A549 (cell line): Measurements from ENCODE around the gene OPHN1. TPM values are rescaled to one million over a fixed set of nuclear protein-coding genes. Genes with fewer than 3 reads are reported as not detected.

Source experiments
- ATAC-seq, 2 experiments: fragments of 200-7000 bp in 1 of 2; fragments of >200 bp in 1 of 2; cut with Nextera tagmentation in 1 of 2; cut with Tn5 transposase in 1 of 2; 3 replicates each; pipeline versions ENCODE4 v1.8.0 to v1.9.1; 2018 to 2020; ENCODE audit warnings: mild to moderate bottlenecking in 1 of 2, moderate library complexity in 1 of 2
- CTCF ChIA-PET: fragments of 300-600 bp; sonication (Branson Sonifier 250); formaldehyde crosslinking; extraction: SDS; loops from one replicate; lab custom pipeline; 2021; ENCODE audit warnings: antibody characterized with exemption, inconsistent platforms; lab: Yijun Ruan, JAX
- POLR2A ChIA-PET: fragments of 350-600 bp; formaldehyde crosslinking; extraction: SDS; loops from one replicate; lab custom pipeline; 2021; ENCODE audit warnings: antibody characterized with exemption, inconsistent platforms; lab: Yijun Ruan, JAX
- DNase-seq, 2 experiments: peaks; one replicate each; pipeline versions ENCODE4 v3.0.0 to v3.0.0-alpha.2; 2011 to 2016; ENCODE audit warnings: low read depth in 1 of 2, low spot score in 1 of 2
- FAIRE-seq: peaks from 2 replicates; lab custom pipeline; 2011; peaks lifted over from hg19 to GRCh38; lab: Jason Lieb, UNC
- H3K27ac ChIP-seq, 2 experiments: fragments of >200 bp; sonication (Bioruptor Twin); formaldehyde crosslinking; 3 replicates each; pipeline ENCODE4 v1.5.1; 2016 to 2017
- H3K4me1 ChIP-seq: fragments of >200 bp; sonication (Bioruptor Twin); formaldehyde crosslinking; 3 replicates; pipeline ENCODE4 v1.6.1; 2016
- H3K4me2 ChIP-seq: fragments of >200 bp; sonication (Bioruptor Twin); formaldehyde crosslinking; 3 replicates; pipeline ENCODE4 v1.6.1; 2016
- H3K4me3 ChIP-seq: fragments of >200 bp; sonication (Bioruptor Twin); formaldehyde crosslinking; 3 replicates; pipeline ENCODE4 v1.5.1; 2016
- H3K9me3 ChIP-seq: fragments of >200 bp; sonication (Bioruptor Twin); formaldehyde crosslinking; 3 replicates; pipeline ENCODE4 v1.6.1; 2016
- CBX2 ChIP-seq: fragments of 200-600 bp; sonication (generic); IDR thresholded peaks from 2 replicates; pipeline ENCODE4 v1.6.1; 2016; ENCODE audit warnings: low read depth, mild to moderate bottlenecking, borderline replicate concordance
- CHD2 ChIP-seq: fragments of 150-350 bp; IDR thresholded peaks from 2 replicates; pipeline ENCODE4 v1.6.1; 2014; ENCODE audit warnings: low read length; ENCODE audit not compliant: partially characterized antibody
- CHD4 ChIP-seq: fragments of 200-600 bp; sonication (generic); IDR thresholded peaks from 2 replicates; pipeline ENCODE4 v1.6.1; 2016; ENCODE audit warnings: antibody characterized with exemption, mild to moderate bottlenecking, borderline replicate concordance
- ESRRA ChIP-seq: fragments of 150-350 bp; IDR thresholded peaks from 2 replicates; pipeline ENCODE4 v1.6.1; 2014; ENCODE audit warnings: mild to moderate bottlenecking, low read length, borderline replicate concordance
- FOSB ChIP-seq: fragments of 250-450 bp; sonication (Bioruptor Pico); IDR thresholded peaks from 2 replicates; pipeline ENCODE4 v1.5.0; 2020; ENCODE audit warnings: mild to moderate bottlenecking, moderate library complexity
- FOSL2 ChIP-seq, 2 experiments: fragments of 450-650 bp in 1 of 2; fragments of >200 bp in 1 of 2; sonication (Bioruptor Twin) in 1 of 2; formaldehyde crosslinking; IDR thresholded peaks; 2 replicates each; pipeline versions ENCODE4 v1.5.0 to v1.6.1; 2016 to 2020; ENCODE audit warnings: mild to moderate bottlenecking in 1 of 2, moderate library complexity in 1 of 2
- FOXS1 ChIP-seq: fragments of 250-450 bp; sonication (Bioruptor Pico); IDR thresholded peaks from 2 replicates; pipeline ENCODE4 v1.5.0; 2020; ENCODE audit warnings: mild to moderate bottlenecking, moderate library complexity
- HDAC2 ChIP-seq: fragments of 200-600 bp; sonication (generic); IDR thresholded peaks from 2 replicates; pipeline ENCODE4 v1.6.1; 2016
- HOXB5 ChIP-seq: fragments of 250-450 bp; sonication (Bioruptor Pico); IDR thresholded peaks from 2 replicates; pipeline ENCODE4 v1.5.0; 2020; ENCODE audit warnings: mild to moderate bottlenecking, moderate library complexity
- JUN ChIP-seq, 2 experiments: fragments of >200 bp; sonication (Bioruptor Twin); formaldehyde crosslinking; IDR thresholded peaks; 2 replicates in 1 of 2; 3 replicates in 1 of 2; pipeline ENCODE4 v1.6.1; 2016 to 2017
- JUNB ChIP-seq: fragments of >200 bp; sonication (Bioruptor Twin); formaldehyde crosslinking; IDR thresholded peaks from 2 replicates; pipeline ENCODE4 v1.6.1; 2016
- KDM1A ChIP-seq: fragments of 200-600 bp; sonication (generic); IDR thresholded peaks from 2 replicates; pipeline ENCODE4 v1.6.1; 2016; ENCODE audit warnings: low read depth, mild to moderate bottlenecking
- MYC ChIP-seq: IDR thresholded peaks from 2 replicates; pipeline ENCODE4 v1.6.1; 2012; ENCODE audit warnings: mild to moderate bottlenecking, inconsistent platforms, low read length, improper control_type of control experiment, borderline replicate concordance
- NR3C1 ChIP-seq: fragments of >200 bp; sonication (Bioruptor Twin); formaldehyde crosslinking; IDR thresholded peaks from 3 replicates; pipeline ENCODE4 v1.6.1; 2017
- POLR2A ChIP-seq: IDR thresholded peaks from 2 replicates; pipeline ENCODE4 v1.6.1; 2012; ENCODE audit warnings: mild to moderate bottlenecking, low read length
- RAD21 ChIP-seq, 2 experiments: fragments of >200 bp in 1 of 2; sonication (Bioruptor Twin) in 1 of 2; formaldehyde crosslinking in 1 of 2; IDR thresholded peaks in 1 of 2; conservative IDR thresholded peaks in 1 of 2; 2 replicates in 1 of 2; 3 replicates in 1 of 2; pipeline ENCODE4 v1.6.1; 2012 to 2018; ENCODE audit warnings: inconsistent platforms in 1 of 2
- RFX5 ChIP-seq: fragments of 450-650 bp; IDR thresholded peaks from 2 replicates; pipeline ENCODE4 v1.7.1; 2014; ENCODE audit warnings: antibody characterized with exemption, mild to moderate bottlenecking, moderate library complexity
- RNF2 ChIP-seq: fragments of 200-600 bp; sonication (generic); IDR thresholded peaks from 2 replicates; pipeline ENCODE4 v1.6.1; 2016; ENCODE audit warnings: low read depth, mild to moderate bottlenecking, antibody characterized with exemption, moderate library complexity, borderline replicate concordance
- SREBF2 ChIP-seq: fragments of 450-650 bp; IDR thresholded peaks from 2 replicates; pipeline ENCODE4 v1.6.1; 2014; ENCODE audit warnings: mild to moderate bottlenecking, moderate library complexity
- TFCP2L1 ChIP-seq: fragments of 250-450 bp; sonication (Bioruptor Pico); IDR thresholded peaks from 2 replicates; pipeline ENCODE4 v1.5.0; 2021; ENCODE audit warnings: mild to moderate bottlenecking
- TP53 ChIP-seq: fragments of 250-450 bp; sonication (Bioruptor Pico); IDR thresholded peaks from 2 replicates; pipeline ENCODE4 v1.5.0; 2021; ENCODE audit warnings: mild to moderate bottlenecking, moderate library complexity
- ZC3H11A ChIP-seq: fragments of 450-650 bp; IDR thresholded peaks from 2 replicates; pipeline ENCODE4 v1.6.1; 2014; ENCODE audit warnings: antibody characterized with exemption, mild to moderate bottlenecking
- WGBS: methylation state at CpG from one replicate; pipeline ENCODE4 v1.1.6; 2017; ENCODE audit errors: missing lambda C conversion rate; 5-methylcytosine and 5-hydroxymethylcytosine counted together
- polyA plus RNA-seq, 4 experiments: library from polyadenylated mRNA; depleted of rRNA in 3 of 4; stranded (reverse); fragments of >200 nt; fragmentation: RNase III in 1 of 4; extraction: RNeasy Plus Mini Kit Qiagen cat#74134 plus additional on column Dnase treatment in 1 of 4; gene quantifications; 2 replicates in 3 of 4; 3 replicates in 1 of 4; pipeline ENCODE4 v1.2.3, GENCODE V29; 2011 to 2017
- TF ChIP-seq, protein P1 (sequence below): fragments of 200-600 bp; sonication (generic); IDR thresholded peaks from 2 replicates; pipeline ENCODE4 v1.6.1; 2016; ENCODE audit warnings: antibody characterized with exemption, mild to moderate bottlenecking, moderate library complexity
- TF ChIP-seq, protein P2 (sequence below): fragments of >200 bp; sonication (Bioruptor Twin); formaldehyde crosslinking; IDR thresholded peaks from 3 replicates; pipeline ENCODE4 v1.5.1; 2016
- TF ChIP-seq, protein P3 (sequence below): IDR thresholded peaks from 2 replicates; pipeline ENCODE4 v1.6.1; 2012
- TF ChIP-seq, protein P4 (sequence below): fragments of 250-450 bp; sonication (Bioruptor Pico); IDR thresholded peaks from 2 replicates; pipeline ENCODE4 v1.5.0; 2020; ENCODE audit warnings: low read depth, mild to moderate bottlenecking, moderate library complexity
- TF ChIP-seq, protein P5 (sequence below): fragments of >200 bp; sonication (Bioruptor Twin); formaldehyde crosslinking; IDR thresholded peaks from 2 replicates; pipeline ENCODE4 v1.6.1; 2016

Gene OPHN1
- polyA plus RNA-seq, 2 of the 4 experiments (the other 2 are of a cell fraction): 2.0 to 5.7 TPM

DNA sequence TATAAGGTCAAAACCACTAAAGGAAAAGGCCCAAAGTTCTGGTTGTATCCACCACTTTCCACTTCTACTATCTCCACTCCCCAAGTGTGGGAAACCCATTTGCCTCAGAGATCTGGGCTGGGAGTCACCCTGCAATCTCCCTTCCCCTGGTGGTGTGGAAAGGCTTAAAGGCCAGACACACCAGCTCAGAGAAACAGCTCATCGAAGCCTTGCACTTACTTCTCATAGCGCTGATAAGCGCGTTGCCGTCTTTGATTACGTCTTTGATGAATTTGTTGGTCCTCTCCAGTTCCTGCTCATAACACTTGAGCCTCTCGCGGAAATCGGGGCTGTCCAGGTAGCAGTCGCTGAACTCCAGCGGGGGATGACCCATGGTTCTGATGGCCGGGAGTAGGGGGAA, 647 bp downstream of the OPHN1 start:
- peak overlapping the region; percentile 60 for H3K4me3 ChIP-seq
- WGBS: 57% methylated on average over 12 of the region's 12 CpGs
- H3K9me3 ChIP-seq: no peaks in the 10 kb centered on the region
- ATAC-seq (peak in 1 of 2 experiments; percentile 12; a peak in 1 of 6 replicates), FAIRE-seq (no peak), DNase-seq (peak in 1 of 2 experiments; percentile 18)
- CTCF ChIA-PET: interaction anchor here (1.1 kb wide), 1 partner anchor 10 kb away, joined by 3 read pairs; no protein-coding TSS in a partner anchor
- peak overlapping the region; percentile 81 to 93 for H3K27ac ChIP-seq
- POLR2A ChIA-PET: interaction anchor here (1.2 to 1.6 kb wide), 2 partner anchors 58 to 66 kb away, joined by 5 to 6 read pairs; partner anchors contain the start of gene YIPF6
- H3K4me2 ChIP-seq: peak overlapping the region; percentile 89
- peaks cover 23% of the 10 kb centered on the region for H3K4me1 ChIP-seq
- TF ChIP-seq ZC3H11A (no peak), CBX2 (no peak), HOXB5 (CRISPR knock-in tag) (no peak), POLR2A (no peak), NR3C1 (no peak), HDAC2 (no peak), TP53 (CRISPR knock-in tag) (no peak), RAD21 (conservative IDR thresholded peaks at IDR 0.05 in 1 of 2, IDR thresholded peaks at IDR 0.05 in 1 of 2) (no peak), RFX5 (no peak), TFCP2L1 (CRISPR knock-in tag) (no peak), CHD2 (no peak), MYC (no peak), RNF2 (no peak), ESRRA (no peak), SREBF2 (no peak)
- TF ChIP-seq, protein P1, sequence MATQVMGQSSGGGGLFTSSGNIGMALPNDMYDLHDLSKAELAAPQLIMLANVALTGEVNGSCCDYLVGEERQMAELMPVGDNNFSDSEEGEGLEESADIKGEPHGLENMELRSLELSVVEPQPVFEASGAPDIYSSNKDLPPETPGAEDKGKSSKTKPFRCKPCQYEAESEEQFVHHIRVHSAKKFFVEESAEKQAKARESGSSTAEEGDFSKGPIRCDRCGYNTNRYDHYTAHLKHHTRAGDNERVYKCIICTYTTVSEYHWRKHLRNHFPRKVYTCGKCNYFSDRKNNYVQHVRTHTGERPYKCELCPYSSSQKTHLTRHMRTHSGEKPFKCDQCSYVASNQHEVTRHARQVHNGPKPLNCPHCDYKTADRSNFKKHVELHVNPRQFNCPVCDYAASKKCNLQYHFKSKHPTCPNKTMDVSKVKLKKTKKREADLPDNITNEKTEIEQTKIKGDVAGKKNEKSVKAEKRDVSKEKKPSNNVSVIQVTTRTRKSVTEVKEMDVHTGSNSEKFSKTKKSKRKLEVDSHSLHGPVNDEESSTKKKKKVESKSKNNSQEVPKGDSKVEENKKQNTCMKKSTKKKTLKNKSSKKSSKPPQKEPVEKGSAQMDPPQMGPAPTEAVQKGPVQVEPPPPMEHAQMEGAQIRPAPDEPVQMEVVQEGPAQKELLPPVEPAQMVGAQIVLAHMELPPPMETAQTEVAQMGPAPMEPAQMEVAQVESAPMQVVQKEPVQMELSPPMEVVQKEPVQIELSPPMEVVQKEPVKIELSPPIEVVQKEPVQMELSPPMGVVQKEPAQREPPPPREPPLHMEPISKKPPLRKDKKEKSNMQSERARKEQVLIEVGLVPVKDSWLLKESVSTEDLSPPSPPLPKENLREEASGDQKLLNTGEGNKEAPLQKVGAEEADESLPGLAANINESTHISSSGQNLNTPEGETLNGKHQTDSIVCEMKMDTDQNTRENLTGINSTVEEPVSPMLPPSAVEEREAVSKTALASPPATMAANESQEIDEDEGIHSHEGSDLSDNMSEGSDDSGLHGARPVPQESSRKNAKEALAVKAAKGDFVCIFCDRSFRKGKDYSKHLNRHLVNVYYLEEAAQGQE: no peak
- TF ChIP-seq, protein P2, sequence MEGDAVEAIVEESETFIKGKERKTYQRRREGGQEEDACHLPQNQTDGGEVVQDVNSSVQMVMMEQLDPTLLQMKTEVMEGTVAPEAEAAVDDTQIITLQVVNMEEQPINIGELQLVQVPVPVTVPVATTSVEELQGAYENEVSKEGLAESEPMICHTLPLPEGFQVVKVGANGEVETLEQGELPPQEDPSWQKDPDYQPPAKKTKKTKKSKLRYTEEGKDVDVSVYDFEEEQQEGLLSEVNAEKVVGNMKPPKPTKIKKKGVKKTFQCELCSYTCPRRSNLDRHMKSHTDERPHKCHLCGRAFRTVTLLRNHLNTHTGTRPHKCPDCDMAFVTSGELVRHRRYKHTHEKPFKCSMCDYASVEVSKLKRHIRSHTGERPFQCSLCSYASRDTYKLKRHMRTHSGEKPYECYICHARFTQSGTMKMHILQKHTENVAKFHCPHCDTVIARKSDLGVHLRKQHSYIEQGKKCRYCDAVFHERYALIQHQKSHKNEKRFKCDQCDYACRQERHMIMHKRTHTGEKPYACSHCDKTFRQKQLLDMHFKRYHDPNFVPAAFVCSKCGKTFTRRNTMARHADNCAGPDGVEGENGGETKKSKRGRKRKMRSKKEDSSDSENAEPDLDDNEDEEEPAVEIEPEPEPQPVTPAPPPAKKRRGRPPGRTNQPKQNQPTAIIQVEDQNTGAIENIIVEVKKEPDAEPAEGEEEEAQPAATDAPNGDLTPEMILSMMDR: no peak
- TF ChIP-seq, protein P3, sequence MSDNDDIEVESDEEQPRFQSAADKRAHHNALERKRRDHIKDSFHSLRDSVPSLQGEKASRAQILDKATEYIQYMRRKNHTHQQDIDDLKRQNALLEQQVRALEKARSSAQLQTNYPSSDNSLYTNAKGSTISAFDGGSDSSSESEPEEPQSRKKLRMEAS: no peak
- TF ChIP-seq, protein P4, sequence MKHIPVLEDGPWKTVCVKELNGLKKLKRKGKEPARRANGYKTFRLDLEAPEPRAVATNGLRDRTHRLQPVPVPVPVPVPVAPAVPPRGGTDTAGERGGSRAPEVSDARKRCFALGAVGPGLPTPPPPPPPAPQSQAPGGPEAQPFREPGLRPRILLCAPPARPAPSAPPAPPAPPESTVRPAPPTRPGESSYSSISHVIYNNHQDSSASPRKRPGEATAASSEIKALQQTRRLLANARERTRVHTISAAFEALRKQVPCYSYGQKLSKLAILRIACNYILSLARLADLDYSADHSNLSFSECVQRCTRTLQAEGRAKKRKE (CRISPR knock-in tag): no peak
- TF ChIP-seq, all 56 proteins: peak for 0

DNA sequence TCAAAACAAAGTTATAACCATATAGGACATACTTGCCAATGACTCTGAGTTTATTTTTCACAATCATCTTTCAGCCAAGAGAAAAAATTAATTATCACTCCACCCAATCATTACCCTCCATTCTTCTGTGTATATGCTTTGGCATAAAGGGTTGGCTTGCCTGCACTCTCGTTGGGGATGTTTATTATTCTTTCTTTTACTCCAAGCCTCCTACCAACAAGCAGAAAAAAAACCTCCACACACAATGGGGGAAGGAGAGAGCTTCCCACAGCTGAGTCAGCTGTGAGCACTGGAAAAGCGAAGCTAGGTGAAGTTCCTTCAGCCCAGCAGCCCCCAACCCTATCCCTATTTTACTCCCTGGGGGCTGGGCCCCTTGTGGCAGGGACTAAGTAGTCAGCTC, 1.5 kb downstream of the OPHN1 start:
- ChIA-PET POLR2A (interaction anchor here (0.9 kb wide), 1 partner anchor 67 kb away, joined by 3 read pairs; the partner anchor contains the start of gene YIPF6), CTCF (no interaction called here)
- H3K4me3 ChIP-seq: no peak overlapping the region
- no peak for FAIRE-seq
- WGBS: 82% methylated on average over 2 of the region's 2 CpGs
- no peak for ATAC-seq
- H3K4me1 ChIP-seq: peaks cover 23% of the 10 kb centered on the region
- no peaks in the 10 kb centered on the region for H3K9me3 ChIP-seq
- H3K27ac ChIP-seq: no peak overlapping the region
- H3K4me2 ChIP-seq: no peak overlapping the region
- no peak for DNase-seq
- TF ChIP-seq, protein P2: no peak
- TF ChIP-seq, protein P5, sequence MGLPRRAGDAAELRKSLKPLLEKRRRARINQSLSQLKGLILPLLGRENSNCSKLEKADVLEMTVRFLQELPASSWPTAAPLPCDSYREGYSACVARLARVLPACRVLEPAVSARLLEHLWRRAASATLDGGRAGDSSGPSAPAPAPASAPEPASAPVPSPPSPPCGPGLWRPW: no peak
- TF ChIP-seq FOSB (CRISPR knock-in tag) (no peak), CHD4 (no peak), FOSL2 (IDR thresholded peaks at IDR 0.05) (no peak), FOSL2 (CRISPR knock-in tag; IDR thresholded peaks at IDR 0.05) (no peak), JUNB (no peak), ESRRA (no peak), KDM1A (no peak), HDAC2 (no peak), FOXS1 (CRISPR knock-in tag) (no peak), CHD2 (no peak), NR3C1 (no peak), JUN (IDR thresholded peaks at IDR 0.05) (no peak)
